GM13976 (cell line): ENCODE data around the gene FNDC4.

ENCODE experiments used
- DNase-seq: peaks from one replicate; pipeline ENCODE4 v3.0.0; 2012; ENCODE audit warnings: low spot score
- in situ Hi-C: fragments of 300-500 bp; cut with MboI; formaldehyde crosslinking; loops from one replicate; pipeline ENCODE4 v1.12.0; 2022; ENCODE audit warnings: low sequenced_read_pairs, mixed read lengths, inconsistent platforms; ENCODE audit not compliant: unreplicated experiment
- TF ChIP-seq, protein P1 (sequence below): IDR thresholded peaks from 2 replicates; pipeline ENCODE4 v1.5.1; 2012; ENCODE audit warnings: borderline replicate concordance, mild to moderate bottlenecking; ENCODE audit not compliant: insufficient read depth; ENCODE audit errors: extremely low read depth, missing control alignments, control extremely low read depth

FNDC4 gene

GRCh38 chr2:27446057-27446456 is 48.9 kb downstream of the FNDC4 start:
- TF ChIP-seq, protein P1, sequence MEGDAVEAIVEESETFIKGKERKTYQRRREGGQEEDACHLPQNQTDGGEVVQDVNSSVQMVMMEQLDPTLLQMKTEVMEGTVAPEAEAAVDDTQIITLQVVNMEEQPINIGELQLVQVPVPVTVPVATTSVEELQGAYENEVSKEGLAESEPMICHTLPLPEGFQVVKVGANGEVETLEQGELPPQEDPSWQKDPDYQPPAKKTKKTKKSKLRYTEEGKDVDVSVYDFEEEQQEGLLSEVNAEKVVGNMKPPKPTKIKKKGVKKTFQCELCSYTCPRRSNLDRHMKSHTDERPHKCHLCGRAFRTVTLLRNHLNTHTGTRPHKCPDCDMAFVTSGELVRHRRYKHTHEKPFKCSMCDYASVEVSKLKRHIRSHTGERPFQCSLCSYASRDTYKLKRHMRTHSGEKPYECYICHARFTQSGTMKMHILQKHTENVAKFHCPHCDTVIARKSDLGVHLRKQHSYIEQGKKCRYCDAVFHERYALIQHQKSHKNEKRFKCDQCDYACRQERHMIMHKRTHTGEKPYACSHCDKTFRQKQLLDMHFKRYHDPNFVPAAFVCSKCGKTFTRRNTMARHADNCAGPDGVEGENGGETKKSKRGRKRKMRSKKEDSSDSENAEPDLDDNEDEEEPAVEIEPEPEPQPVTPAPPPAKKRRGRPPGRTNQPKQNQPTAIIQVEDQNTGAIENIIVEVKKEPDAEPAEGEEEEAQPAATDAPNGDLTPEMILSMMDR = no peak
- DNase-seq = no peak
- in situ Hi-C loops = no loop called here

DNA sequence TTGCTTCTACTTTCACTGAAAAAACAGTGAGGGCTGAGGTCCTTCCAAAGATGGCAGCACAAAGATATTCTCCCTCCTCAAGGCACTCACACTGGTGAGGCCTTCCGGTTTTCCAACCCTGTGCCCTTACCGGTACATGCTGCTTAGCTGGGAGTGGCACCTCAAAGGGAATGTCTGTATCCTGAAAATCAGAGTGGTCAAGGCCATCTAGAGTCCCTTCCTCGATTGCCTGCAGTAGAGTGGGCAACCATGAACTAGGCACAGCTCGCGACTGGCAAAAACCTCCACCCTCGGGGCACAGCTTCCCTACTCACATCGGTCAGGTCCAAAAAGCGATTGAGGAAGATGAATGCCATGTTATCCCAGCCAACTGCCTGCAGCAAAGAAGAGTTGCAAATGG is 49.4 kb downstream of the FNDC4 start:
- TF ChIP-seq, protein P1 = no peak
- in situ Hi-C loops = no loop called here
- DNase-seq = no peak

DNA sequence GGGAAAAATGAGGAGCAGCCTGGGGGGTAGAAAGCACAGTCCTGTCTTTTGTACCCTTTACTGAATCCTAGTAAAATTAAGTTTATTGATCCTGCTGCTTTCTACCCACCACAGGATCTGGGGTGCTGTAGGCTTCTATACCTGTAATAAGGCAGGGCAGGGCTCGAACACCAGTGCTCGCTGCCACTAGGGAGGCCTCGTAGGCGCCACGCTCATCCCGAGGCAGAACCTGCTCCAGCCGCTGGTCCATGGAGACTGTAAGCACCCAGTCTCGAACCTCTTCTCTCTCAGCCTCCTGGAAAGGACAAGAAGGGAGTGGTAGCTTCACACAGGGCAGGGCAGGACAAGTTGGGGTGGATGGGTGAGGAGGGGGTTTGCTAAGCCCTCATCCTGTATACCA is 49.8 kb downstream of the FNDC4 start:
- in situ Hi-C loops = no loop called here
- DNase-seq = no peak
- TF ChIP-seq, protein P1 = no peak

GRCh38 chr2:27442920-27443282 is 52.1 kb downstream of the FNDC4 start:
- in situ Hi-C loops = no loop called here
- DNase-seq = peak; percentile 37
- TF ChIP-seq, protein P1 = no peak

GRCh38 chr2:27441958-27442919 is 52.8 kb downstream of the FNDC4 start, which contains the start of gene KRTCAP3:
Gene KRTCAP3 (plus strand): TSS chr2:27442381. CDS start chr2:27442413, 32 bp downstream.
- in situ Hi-C loops = no loop called here
- peak; percentile 76 for DNase-seq
- TF ChIP-seq, protein P1 = peak; percentile 20
